HepG2 (cell line): ENCODE data around the gene GMPPB. TPM values are rescaled to one million over a fixed set of nuclear protein-coding genes. Genes with fewer than 3 reads are reported as not detected.

Experiments used
- AHR ChIP-seq: IDR thresholded peaks from 2 replicates; pipeline ENCODE4 v1.6.1; 2018; ENCODE audit warnings: missing genetic modification reagents, missing compliant biosample characterization
- CTCF ChIP-seq: sonication (generic); formaldehyde crosslinking; IDR thresholded peaks from 2 replicates; pipeline ENCODE4 v1.5.0; 2020; ENCODE audit warnings: mild to moderate bottlenecking, missing genetic modification reagents, moderate library complexity
- FOXC1 ChIP-seq: sonication (generic); formaldehyde crosslinking; IDR thresholded peaks from 2 replicates; pipeline ENCODE4 v1.8.0; 2022; ENCODE audit warnings: mild to moderate bottlenecking, missing genetic modification reagents, borderline replicate concordance
- FOXO1 ChIP-seq: sonication (generic); formaldehyde crosslinking; IDR thresholded peaks from 2 replicates; pipeline ENCODE4 v1.4.0; 2020; ENCODE audit warnings: missing genetic modification reagents
- HNF1A ChIP-seq, 2 experiments: sonication (generic) in 1 of 2; formaldehyde crosslinking in 1 of 2; IDR thresholded peaks; 2 replicates each; pipeline versions ENCODE4 v1.4.0 to v1.6.1; 2016 to 2020; ENCODE audit warnings: borderline replicate concordance in 1 of 2, low read depth in 1 of 2, mild to moderate bottlenecking in 1 of 2, missing genetic modification reagents in 1 of 2
- KAT2B ChIP-seq: fragments of 150-350 bp; IDR thresholded peaks from 2 replicates; pipeline ENCODE4 v1.6.1; 2014; ENCODE audit warnings: low read depth, low read length, borderline replicate concordance
- MEIS2 ChIP-seq: sonication (generic); formaldehyde crosslinking; IDR thresholded peaks from 2 replicates; pipeline ENCODE4 v1.9.0; 2021; ENCODE audit warnings: mild to moderate bottlenecking, missing genetic modification reagents
- NAIF1 ChIP-seq: sonication (generic); formaldehyde crosslinking; IDR thresholded peaks from 2 replicates; pipeline ENCODE4 v1.5.0; 2020; ENCODE audit warnings: mild to moderate bottlenecking, missing genetic modification reagents, borderline replicate concordance
- POLR2G ChIP-seq: fragments of 200-400 bp; formaldehyde crosslinking; IDR thresholded peaks from 2 replicates; pipeline ENCODE4 v1.6.1; 2018; ENCODE audit warnings: mild to moderate bottlenecking, low read depth, low read length, moderate library complexity
- PRPF4 ChIP-seq: fragments of 200-400 bp; formaldehyde crosslinking; IDR thresholded peaks from 2 replicates; pipeline ENCODE4 v1.6.1; 2016; ENCODE audit warnings: low read length, low read depth; ENCODE audit not compliant: poor library complexity, severe bottlenecking
- SALL1 ChIP-seq: sonication (generic); formaldehyde crosslinking; IDR thresholded peaks from 2 replicates; pipeline ENCODE4 v1.8.0; 2022; ENCODE audit warnings: mild to moderate bottlenecking, missing genetic modification reagents
- SAP130 ChIP-seq: IDR thresholded peaks from 2 replicates; pipeline ENCODE4 v1.6.1; 2016; ENCODE audit warnings: low read depth
- SMC3 ChIP-seq: IDR thresholded peaks from 2 replicates; pipeline ENCODE4 v1.6.1; 2011; ENCODE audit warnings: low read length, improper control_type of control experiment
- TEAD2 ChIP-seq: sonication (generic); formaldehyde crosslinking; IDR thresholded peaks from 2 replicates; pipeline ENCODE4 v1.9.0; 2021; ENCODE audit warnings: missing genetic modification reagents
- ZHX1 ChIP-seq: sonication (generic); formaldehyde crosslinking; IDR thresholded peaks from 2 replicates; pipeline ENCODE4 v1.8.1; 2022; ENCODE audit warnings: low read depth, mild to moderate bottlenecking, missing genetic modification reagents
- ZNF558 ChIP-seq: sonication (generic); formaldehyde crosslinking; IDR thresholded peaks from 2 replicates; pipeline ENCODE4 v1.9.0; 2022; ENCODE audit warnings: mild to moderate bottlenecking, missing genetic modification reagents, borderline replicate concordance
- ZNF569 ChIP-seq: sonication (generic); formaldehyde crosslinking; IDR thresholded peaks from 2 replicates; pipeline ENCODE4 v1.5.0; 2020; ENCODE audit warnings: mild to moderate bottlenecking, missing genetic modification reagents, moderate library complexity, borderline replicate concordance
- ZNF747 ChIP-seq: sonication (generic); formaldehyde crosslinking; IDR thresholded peaks from 2 replicates; pipeline ENCODE4 v1.8.1; 2023; ENCODE audit warnings: missing genetic modification reagents, mild to moderate bottlenecking, borderline replicate concordance
- ZNF776 ChIP-seq: sonication (generic); formaldehyde crosslinking; IDR thresholded peaks from 2 replicates; pipeline ENCODE4 v1.4.0; 2020; ENCODE audit warnings: mild to moderate bottlenecking, missing genetic modification reagents
- ZNF883 ChIP-seq: sonication (generic); formaldehyde crosslinking; IDR thresholded peaks from 2 replicates; pipeline ENCODE4 v1.5.1; 2020; ENCODE audit warnings: mild to moderate bottlenecking, missing genetic modification reagents; ENCODE audit errors: not compliant biosample characterization
- polyA plus RNA-seq, 8 experiments: library from polyadenylated mRNA; depleted of rRNA in 3 of 8; stranded (reverse) in 7 of 8; unstranded in 1 of 8; fragments of >200 nt; fragmentation: Illumina TruSeq in 4 of 8; extraction: Trizol in 4 of 8; gene quantifications; 2 replicates each; pipeline versions ENCODE4 v1.2.1 to v1.2.3, GENCODE V29; 2011 to 2016; ENCODE audit warnings: low read depth in 4 of 8, missing spikeins in 1 of 8, mixed read lengths in 1 of 8; ENCODE audit not compliant: insufficient read depth in 1 of 8
- total RNA-seq, 5 experiments: library from RNA; depleted of rRNA; stranded (reverse); fragments of >200 nt; fragmentation: Illumina TruSeq; extraction: Trizol; gene quantifications; 2 replicates each; pipeline ENCODE4 v1.2.3, GENCODE V29; 2016; ENCODE audit warnings: low read depth in 1 of 5
- TF ChIP-seq, protein P1 (sequence below): sonication (generic); formaldehyde crosslinking; IDR thresholded peaks from 2 replicates; pipeline ENCODE4 v1.4.0; 2020; ENCODE audit warnings: mild to moderate bottlenecking, missing genetic modification reagents

GMPPB gene
- total and polyA plus RNA-seq, 2 of the 13 experiments (the other 11 are each of a cell fraction or from before 2014, with no cell fraction given), result 6.5 to 23.1 TPM

GRCh38 chr3:49703443-49703927, 20.3 kb downstream of the GMPPB start (continued):
- TF ChIP-seq ZHX1 (CRISPR knock-in tag) (no peak), ZNF558 (CRISPR knock-in tag) (no peak), AHR (CRISPR knock-in tag) (no peak), KAT2B (no peak), ZNF776 (CRISPR knock-in tag) (no peak), PRPF4 (no peak), SAP130 (CRISPR knock-in tag) (peak; percentile 26; the same call in 1 of the 2 replicates), FOXC1 (CRISPR knock-in tag) (0 out of 2 replicates have a peak, but pooled peaks have one; percentile 64), TEAD2 (no peak), SALL1 (CRISPR knock-in tag) (0 out of 2 replicates have a peak, but pooled peaks have one; percentile 20), ZNF569 (no peak), MEIS2 (peak; percentile 36; the same call in 1 of the 2 replicates), HNF1A (IDR thresholded peaks at IDR 0.05; ENCODE audit: low read depth) (no peak), HNF1A (CRISPR knock-in tag; IDR thresholded peaks at IDR 0.05; ENCODE audit: borderline replicate concordance) (no peak), SMC3 (peak; percentile 65), ZNF747 (no peak), NAIF1 (CRISPR knock-in tag) (no peak), CTCF (peak; percentile 95), ZNF883 (peak; percentile 48), FOXO1 (peak; percentile 36; the same call in 1 of the 2 replicates), POLR2G (no peak)
- TF ChIP-seq, protein P1, sequence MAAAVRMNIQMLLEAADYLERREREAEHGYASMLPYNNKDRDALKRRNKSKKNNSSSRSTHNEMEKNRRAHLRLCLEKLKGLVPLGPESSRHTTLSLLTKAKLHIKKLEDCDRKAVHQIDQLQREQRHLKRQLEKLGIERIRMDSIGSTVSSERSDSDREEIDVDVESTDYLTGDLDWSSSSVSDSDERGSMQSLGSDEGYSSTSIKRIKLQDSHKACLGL (CRISPR knock-in tag), result no peak
